ENCODE measurements around the gene SH3RF3.

Gene SH3RF3

GRCh38 chr2:109513749-109514588 is 385.0 kb downstream of the SH3RF3 start:
- DNase-seq, result no peak

DNA sequence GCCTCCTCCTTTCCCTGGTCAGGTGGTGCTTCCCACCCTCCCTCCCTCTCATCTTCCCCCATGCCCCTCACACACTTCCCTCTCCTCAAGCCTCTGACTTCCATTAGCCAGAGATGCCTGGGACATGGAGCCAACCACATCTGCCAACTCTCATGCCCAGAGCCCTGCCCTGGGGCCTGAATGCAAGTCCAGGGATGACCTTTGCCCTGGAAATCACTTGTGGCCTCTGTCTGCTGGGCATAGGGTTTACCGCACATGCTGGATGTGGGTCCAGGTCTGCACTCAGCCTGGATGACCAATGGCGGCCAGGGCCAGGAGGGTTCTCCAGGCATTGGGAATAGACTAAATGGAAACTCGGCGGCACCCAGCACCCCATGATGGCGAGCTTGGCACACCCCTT is 385.9 kb downstream of the SH3RF3 start:
- no peak for DNase-seq

DNA sequence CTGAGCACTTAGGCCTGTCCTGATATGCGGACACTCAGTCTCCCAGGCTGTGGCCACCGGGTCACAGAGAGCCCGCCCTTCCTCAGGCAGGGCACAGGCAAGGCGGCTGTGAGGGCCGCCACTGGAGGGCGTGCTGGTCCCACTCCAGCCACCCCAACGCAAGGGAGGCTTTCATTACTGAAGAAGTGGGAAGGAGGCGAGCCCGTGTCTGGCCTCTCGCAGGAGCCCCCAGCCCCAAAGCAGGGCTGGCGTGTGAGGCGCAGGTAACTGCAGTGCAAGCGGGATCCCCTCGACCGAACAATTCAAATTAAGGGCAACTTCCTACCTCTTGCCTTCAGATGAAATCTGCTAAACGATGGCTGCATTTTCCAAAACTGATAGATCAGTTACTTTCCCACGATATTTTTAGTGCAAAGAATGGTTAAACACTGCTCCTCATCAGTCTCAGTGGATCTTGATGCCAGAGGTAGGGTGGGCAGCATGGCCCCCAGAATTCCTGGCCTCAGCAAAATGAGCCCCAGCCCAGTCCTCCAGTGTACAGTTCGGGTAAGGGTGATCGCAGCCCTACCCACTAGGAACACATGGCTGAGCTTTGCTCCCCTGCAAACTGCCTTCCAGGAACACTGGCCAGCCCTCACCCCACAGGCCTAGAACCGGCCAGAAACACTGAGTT is 387.6 kb downstream of the SH3RF3 start:
- no peak for DNase-seq

DNA sequence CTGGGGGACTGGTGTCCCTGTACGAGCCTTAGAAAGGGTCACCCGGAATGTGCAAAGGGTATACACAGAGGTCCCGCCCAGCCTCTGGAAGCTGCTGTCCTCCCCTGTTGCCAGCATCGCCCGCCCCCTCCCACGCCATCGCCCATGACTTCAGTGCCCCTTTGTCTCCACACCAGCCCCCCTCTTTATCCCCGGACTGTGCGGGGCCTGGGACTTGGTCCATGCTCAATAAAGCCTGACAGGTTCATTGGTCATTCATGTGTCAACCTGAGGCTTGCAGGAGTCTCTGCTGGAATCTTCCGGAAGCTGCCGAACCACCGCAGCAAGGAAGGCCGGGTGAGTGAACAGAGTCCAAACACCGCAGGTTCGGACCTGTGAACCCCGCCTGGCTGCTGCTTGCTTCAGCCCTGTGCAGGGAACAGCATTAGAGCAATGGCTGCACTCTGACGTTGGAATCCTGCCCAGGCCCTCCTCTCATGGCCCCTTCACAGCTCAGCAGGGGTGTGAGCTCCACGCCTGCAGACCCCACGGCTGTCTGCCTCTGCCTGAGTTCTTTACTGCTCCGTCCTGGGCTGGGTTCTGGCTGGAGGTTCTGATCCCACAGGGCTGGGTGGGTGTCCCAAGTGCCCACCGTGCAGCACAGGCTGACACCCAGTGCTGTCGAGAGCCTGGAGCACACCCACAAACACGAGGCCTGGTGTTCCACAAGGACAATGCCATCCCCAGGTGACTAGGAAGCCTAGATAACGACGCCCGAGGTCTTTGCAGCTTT is 388.3 kb downstream of the SH3RF3 start:
- DNase-seq, result no peak

GRCh38 chr2:109519513-109519912 is 390.5 kb downstream of the SH3RF3 start:
- no peak for DNase-seq

DNA sequence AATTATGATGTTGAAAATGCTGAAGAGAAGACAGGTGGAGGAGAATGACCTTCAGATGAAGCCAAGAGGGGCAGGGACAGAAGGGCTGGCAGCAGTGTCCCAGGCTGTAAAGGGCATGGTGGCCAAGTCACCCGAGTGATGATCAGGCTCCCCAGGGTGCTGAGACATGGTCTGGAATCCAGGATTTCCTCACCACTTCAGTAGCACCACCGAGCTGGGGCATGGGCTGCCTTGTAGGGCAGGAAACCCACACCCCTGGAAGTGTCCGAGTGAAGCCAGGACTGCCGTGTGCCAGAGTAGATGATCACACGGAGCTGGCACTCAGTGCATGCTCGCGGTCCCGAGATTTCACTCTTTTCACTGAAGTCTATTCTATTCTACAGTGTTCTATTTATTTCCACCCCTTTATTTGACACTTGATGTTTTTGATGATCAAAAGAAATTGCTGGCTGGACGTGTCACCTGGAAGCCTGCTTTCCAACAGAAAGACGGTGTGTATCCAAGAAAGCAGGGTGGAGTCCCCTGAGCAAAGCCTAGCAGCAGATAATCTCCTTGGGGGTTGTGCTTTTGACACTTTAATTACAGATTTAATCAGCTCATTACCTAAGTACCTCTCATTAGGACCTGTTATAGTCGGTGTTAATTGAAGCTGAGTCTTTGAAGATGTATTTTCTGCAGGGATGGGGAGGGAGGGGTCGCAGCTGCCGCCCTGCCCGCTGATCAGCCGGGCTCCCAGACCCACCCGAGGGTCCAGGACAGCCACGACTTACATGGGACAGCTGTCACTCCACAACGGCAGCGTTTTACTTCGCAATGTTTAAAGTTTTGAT is 392.4 kb downstream of the SH3RF3 start:
- DNase-seq, result no peak

DNA sequence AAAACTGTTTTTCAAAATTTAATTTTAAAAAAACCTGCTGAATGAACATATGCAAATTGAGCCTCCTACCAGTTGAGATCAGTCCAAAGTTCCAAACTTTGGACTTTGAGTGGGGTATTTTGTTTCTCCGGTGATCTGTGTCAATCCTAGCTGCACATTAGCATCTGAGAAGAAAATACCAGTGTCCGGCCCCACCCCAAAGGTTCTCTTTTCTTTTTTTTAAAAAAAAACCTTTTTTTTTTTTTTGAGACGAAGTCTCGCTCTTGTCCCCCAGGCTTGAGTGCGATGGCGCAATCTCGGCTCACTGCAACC is 393.0 kb downstream of the SH3RF3 start:
- DNase-seq, result no peak

DNA sequence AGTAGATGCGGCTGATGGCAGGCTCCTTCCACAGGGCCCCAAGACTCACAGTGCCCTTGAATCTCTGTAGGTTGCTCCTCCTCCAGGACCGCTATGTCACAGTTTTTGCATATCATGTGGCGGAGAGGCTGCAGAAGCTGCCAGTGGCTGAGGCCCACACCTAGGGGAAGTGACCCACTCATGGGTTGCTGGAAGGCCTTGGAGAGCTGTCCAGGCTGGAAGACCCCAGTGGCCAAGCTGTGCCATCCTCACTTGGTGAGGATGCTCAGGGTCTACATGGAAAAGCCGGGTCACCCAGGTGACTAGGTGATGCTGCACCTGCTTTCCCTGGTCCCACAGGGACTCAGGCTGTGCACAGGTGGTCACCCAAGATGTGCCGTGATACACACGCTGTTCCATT is 394.1 kb downstream of the SH3RF3 start:
- no peak for DNase-seq

- DNase-seq, result no peak
These were observed 394.7 kb downstream of the SH3RF3 start for GRCh38 chr2:109523536-109524361.

- no peak for DNase-seq
These were observed 396.8 kb downstream of the SH3RF3 start for GRCh38 chr2:109525836-109526235.

GRCh38 chr2:109526442-109526970 is 397.5 kb downstream of the SH3RF3 start:
- DNase-seq, result no peak

DNA sequence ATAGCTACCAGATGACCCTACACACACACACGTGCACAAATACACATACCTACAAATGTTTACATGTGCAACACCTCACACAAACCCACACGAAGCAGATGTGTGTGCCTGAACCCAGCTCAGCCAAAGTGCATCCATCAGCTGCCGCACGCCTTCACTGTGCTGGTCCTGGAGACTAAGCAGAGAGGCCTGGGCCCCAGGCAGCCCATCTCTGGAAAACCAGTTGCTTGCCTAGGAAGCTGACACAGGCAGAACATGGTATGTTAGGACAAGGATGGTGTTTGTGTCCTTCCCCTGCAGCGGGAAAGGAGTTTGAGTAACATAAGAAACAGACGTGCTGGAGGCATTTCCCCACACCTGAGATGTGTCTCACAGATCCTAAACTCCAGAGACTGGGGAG is 398.1 kb downstream of the SH3RF3 start:
- DNase-seq, result no peak

GRCh38 chr2:109527846-109528705 is 399.1 kb downstream of the SH3RF3 start:
- DNase-seq, result no peak

DNA sequence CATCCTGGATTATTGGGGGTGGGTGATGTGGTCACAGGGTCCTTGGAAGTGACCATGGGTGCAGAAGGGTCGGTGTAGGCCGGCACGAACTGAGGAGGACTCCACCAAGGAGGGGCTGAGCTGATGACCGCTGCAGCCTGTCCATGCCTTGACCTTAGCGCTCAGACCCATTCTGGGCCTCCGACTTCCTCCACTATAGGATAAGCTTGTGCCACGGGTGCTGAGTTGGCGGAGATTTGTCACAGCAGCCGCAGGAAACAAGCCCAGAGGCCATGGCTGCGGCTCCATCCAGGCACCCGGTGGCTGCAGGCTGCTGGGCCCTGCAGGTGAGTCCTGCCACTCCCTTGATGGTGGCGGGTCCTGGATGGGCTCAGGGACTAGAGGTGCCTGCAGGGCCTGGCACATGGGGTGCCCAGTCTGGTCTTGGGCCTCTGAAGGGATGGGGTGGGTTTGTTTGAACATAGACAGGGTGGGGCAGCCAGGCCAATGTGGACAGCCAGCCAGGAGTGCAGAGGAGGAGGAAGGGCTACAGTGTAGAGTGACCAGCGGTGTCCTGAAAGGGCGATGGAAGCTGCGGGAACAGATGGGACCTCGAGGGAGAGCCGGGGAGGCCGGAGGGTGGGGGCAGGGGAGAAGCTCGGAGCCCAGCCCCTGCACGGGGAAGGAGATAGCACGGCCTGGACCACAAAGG is 400.0 kb downstream of the SH3RF3 start:
- no peak for DNase-seq

DNA sequence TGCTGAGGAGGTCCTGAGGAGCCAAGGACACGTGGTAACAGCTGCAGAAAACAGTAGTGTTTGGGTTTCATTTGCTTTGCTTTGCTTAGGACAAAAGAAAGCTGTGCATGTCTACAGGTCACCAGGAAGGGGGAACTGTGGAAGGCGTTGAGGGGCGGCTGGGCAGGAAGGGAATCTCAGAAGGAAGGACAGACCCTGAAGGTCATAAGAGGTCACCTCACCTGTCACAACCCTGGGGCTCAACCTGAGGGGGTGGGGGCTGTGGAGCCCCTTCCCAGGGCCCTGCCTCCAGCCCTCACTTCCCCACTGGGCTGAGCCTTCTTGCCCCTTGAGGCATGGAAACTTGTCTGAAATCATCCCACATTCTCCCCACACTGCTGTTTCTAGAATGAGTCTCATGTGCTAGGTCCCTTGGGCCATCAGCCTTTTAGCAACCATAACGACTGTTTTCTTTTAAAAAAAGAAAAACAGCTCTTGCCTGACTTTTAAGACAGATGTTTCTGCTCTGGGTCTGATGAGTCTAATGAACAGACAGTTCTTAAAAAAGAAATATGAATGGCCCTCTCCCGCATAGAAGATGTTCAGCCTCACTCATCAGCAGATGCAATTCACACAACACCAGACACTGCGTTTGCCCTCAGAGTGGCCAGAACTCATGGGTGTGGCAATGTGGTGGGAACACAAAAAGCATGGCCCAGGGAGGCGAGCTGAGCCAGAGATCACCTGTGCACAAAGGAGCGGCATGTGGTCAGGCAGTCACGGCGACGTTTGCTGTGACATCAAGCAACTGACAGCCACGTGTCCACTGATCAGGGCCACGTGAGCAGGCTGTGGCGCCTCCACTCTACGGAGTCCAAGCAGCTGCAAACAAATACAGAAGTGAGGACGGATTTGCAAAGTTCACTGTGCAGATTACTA is 400.8 kb downstream of the SH3RF3 start:
- DNase-seq, result no peak

GRCh38 chr2:109530712-109531111 is 401.7 kb downstream of the SH3RF3 start:
- no peak for DNase-seq

- DNase-seq, result no peak
These were observed 402.2 kb downstream of the SH3RF3 start for GRCh38 chr2:109531221-109531620.

GRCh38 chr2:109531896-109532727 is 403.1 kb downstream of the SH3RF3 start:
- no peak for DNase-seq

All from CD4-positive, alpha-beta T cell treated with Interleukin-6 for 4 hours (primary cell).